Measurements from ENCODE around the gene AATF.

Gene AATF

GRCh38 chr17:36977066-36977465, 28.3 kb downstream of the AATF start:
- in situ Hi-C loops (cut with MboI; ENCODE audit: low sequenced_read_pairs), result no loop called here

- in situ Hi-C loops (cut with MboI; ENCODE audit: low sequenced_read_pairs), result no loop called here
These were observed 28.8 kb downstream of the AATF start for GRCh38 chr17:36977568-36977967.

- in situ Hi-C loops (cut with MboI; ENCODE audit: low sequenced_read_pairs), result no loop called here
These were observed 30.2 kb downstream of the AATF start for GRCh38 chr17:36978810-36979564.

GRCh38 chr17:36979565-36979941, 30.8 kb downstream of the AATF start:
- in situ Hi-C loops (cut with MboI; ENCODE audit: low sequenced_read_pairs), result no loop called here

GRCh38 chr17:36980280-36980761, 31.6 kb downstream of the AATF start:
- in situ Hi-C loops (cut with MboI; ENCODE audit: low sequenced_read_pairs), result no loop called here

- in situ Hi-C loops (cut with MboI; ENCODE audit: low sequenced_read_pairs), result no loop called here
These were observed 34.9 kb downstream of the AATF start for GRCh38 chr17:36983618-36984017.

GRCh38 chr17:36989173-36989572, 40.4 kb downstream of the AATF start:
- in situ Hi-C loops (cut with MboI; ENCODE audit: low sequenced_read_pairs), result no loop called here

- in situ Hi-C loops (cut with MboI; ENCODE audit: low sequenced_read_pairs), result no loop called here
These were observed 43.9 kb downstream of the AATF start for GRCh38 chr17:36992701-36993100.

- in situ Hi-C loops (cut with MboI; ENCODE audit: low sequenced_read_pairs), result no loop called here
These were observed 44.5 kb downstream of the AATF start for GRCh38 chr17:36993227-36993626.

- in situ Hi-C loops (cut with MboI; ENCODE audit: low sequenced_read_pairs), result no loop called here
These were observed 45.7 kb downstream of the AATF start for GRCh38 chr17:36994438-36994837.

GRCh38 chr17:36999471-36999870, 50.7 kb downstream of the AATF start:
- in situ Hi-C loops (cut with MboI; ENCODE audit: low sequenced_read_pairs), result no loop called here

GRCh38 chr17:37016780-37017179, 68.0 kb downstream of the AATF start:
- in situ Hi-C loops (cut with MboI; ENCODE audit: low sequenced_read_pairs), result no loop called here

GRCh38 chr17:37017404-37017803, 68.7 kb downstream of the AATF start:
- in situ Hi-C loops (cut with MboI; ENCODE audit: low sequenced_read_pairs), result no loop called here

- in situ Hi-C loops (cut with MboI; ENCODE audit: low sequenced_read_pairs), result no loop called here
These were observed 70.5 kb downstream of the AATF start for GRCh38 chr17:37019117-37019740.

GRCh38 chr17:37019741-37020129, 71.0 kb downstream of the AATF start:
- in situ Hi-C loops (cut with MboI; ENCODE audit: low sequenced_read_pairs), result no loop called here

GRCh38 chr17:37024181-37024637, 75.5 kb downstream of the AATF start:
- in situ Hi-C loops (cut with MboI; ENCODE audit: low sequenced_read_pairs), result no loop called here

- in situ Hi-C loops (cut with MboI; ENCODE audit: low sequenced_read_pairs), result no loop called here
These were observed 76.5 kb downstream of the AATF start for GRCh38 chr17:37025238-37025637.

GRCh38 chr17:37025847-37026530, 77.2 kb downstream of the AATF start:
- in situ Hi-C loops (cut with MboI; ENCODE audit: low sequenced_read_pairs), result no loop called here

GRCh38 chr17:37026531-37026869, 77.7 kb downstream of the AATF start:
- in situ Hi-C loops (cut with MboI; ENCODE audit: low sequenced_read_pairs), result no loop called here

GRCh38 chr17:37028040-37028439, 79.3 kb downstream of the AATF start:
- in situ Hi-C loops (cut with MboI; ENCODE audit: low sequenced_read_pairs), result no loop called here

GRCh38 chr17:37031493-37032083, 82.8 kb downstream of the AATF start:
- in situ Hi-C loops (cut with MboI; ENCODE audit: low sequenced_read_pairs), result no loop called here

Measured in HL-60/S4 treated with retinoic acid at 250 ng/mL for 4 days and 3 days (cell line).